ENCODE measurements around the gene YIPF5. TPM values are rescaled to one million over a fixed set of nuclear protein-coding genes. Genes with fewer than 3 reads are reported as not detected.
A peak's percentile ranks its signal among the peaks of the same experiment; 100 is the strongest.

YIPF5 gene
- total and polyA plus RNA-seq, 2 experiments from 2014 or later = 201 to 236 TPM

DNA sequence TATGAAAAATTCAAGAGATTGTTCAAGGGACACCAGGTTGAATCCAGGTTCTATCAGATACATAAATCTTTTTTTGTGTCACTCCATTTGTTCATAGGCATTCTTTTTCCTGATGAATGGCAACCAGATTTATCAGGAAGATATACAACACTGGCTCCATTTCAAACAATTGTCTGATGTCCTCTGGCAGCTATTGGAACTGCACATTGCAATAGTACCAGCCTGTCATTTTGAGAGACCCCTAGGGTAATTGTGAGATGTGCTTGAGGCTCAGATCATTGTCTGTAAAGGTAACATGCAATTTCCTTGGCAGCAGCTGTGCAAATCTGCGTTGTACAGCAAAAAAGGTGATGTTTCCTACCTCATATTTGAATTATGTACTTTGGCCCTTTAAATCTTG is 26.2 kb upstream of the YIPF5 start:
- Histone ChIP-seq H2AFZ (no peak overlapping the region), H3K27ac (no peak overlapping the region), H4K20me1 (ENCODE audit: insufficient read depth) (no peaks in the 10 kb centered on the region), H3K27me3 (replicated peaks; ENCODE audit: insufficient read depth) (no peaks in the 10 kb centered on the region), H3K36me3 (ENCODE audit: low read depth) (no peaks in the 10 kb centered on the region), H3K4me2 (ENCODE audit: unreplicated experiment) (no peak overlapping the region), H3K4me3 (no peak overlapping the region), H3K9me2 (ENCODE audit: insufficient read depth) (no peaks in the 10 kb centered on the region), H3K9me3 (ENCODE audit: low read depth) (no peaks in the 10 kb centered on the region), H3K9ac (no peak overlapping the region), H3K4me1 (ENCODE audit: insufficient read depth) (peaks cover 18% of the 10 kb centered on the region), H3F3A (ENCODE audit: insufficient read depth) (peaks cover 6% of the 10 kb centered on the region), H3K79me2 (ENCODE audit: insufficient read depth) (no peaks in the 10 kb centered on the region)
- 84 to 89% methylated on average over 1 of the region's 1 CpG for WGBS, 2 experiments (ENCODE audit: low coverage in 1 of 2, low lambda C conversion rate in 2 of 2, missing lambda C conversion rate in 2 of 2)
- in situ Hi-C loops (cut with MboI) = no loop called here
- no peak for TF ChIP-seq EZH2phosphoT487 (IDR thresholded peaks at IDR 0.05; ENCODE audit: insufficient read depth, low read depth)
- no peak for TF ChIP-seq EZH2 (IDR thresholded peaks at IDR 0.05; ENCODE audit: insufficient read depth, poor library complexity, severe bottlenecking)
- no peak for DNase-seq

DNA sequence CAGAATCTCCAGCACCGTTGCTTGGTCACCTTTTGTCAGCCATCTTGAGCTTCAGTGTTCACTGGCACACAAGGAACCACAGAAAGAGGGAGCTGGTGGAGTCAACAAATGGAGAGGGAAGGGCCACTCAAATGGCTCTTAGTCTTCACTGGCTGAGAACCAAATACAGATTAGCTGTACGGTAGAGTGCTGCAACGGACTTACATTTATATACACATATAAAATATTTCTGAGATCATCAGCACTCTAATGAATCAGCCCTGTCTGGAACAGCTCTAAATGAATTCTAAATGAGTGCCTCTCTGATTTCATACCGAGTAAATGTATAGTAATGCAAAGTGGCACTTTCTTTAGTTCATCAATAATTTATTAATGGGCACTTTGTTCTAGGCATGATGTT is 25.0 kb upstream of the YIPF5 start:
- no peak overlapping the region for H3K9ac ChIP-seq
- H3K27ac ChIP-seq = no peak overlapping the region
- H3K4me1 ChIP-seq (ENCODE audit: insufficient read depth) = peaks cover 29% of the 10 kb centered on the region
- no peaks in the 10 kb centered on the region for H3K27me3 ChIP-seq (replicated peaks; ENCODE audit: insufficient read depth)
- H4K20me1 ChIP-seq (ENCODE audit: insufficient read depth) = no peaks in the 10 kb centered on the region
- H3K36me3 ChIP-seq (ENCODE audit: low read depth) = no peaks in the 10 kb centered on the region
- no peaks in the 10 kb centered on the region for H3K79me2 ChIP-seq (ENCODE audit: insufficient read depth)
- H2AFZ ChIP-seq = peak overlapping the region; percentile 45
- no peak for DNase-seq
- no peak overlapping the region for H3K4me3 ChIP-seq
- no peaks in the 10 kb centered on the region for H3K9me3 ChIP-seq (ENCODE audit: low read depth)
- peaks cover 18% of the 10 kb centered on the region for H3F3A ChIP-seq (ENCODE audit: insufficient read depth)
- TF ChIP-seq EZH2 (IDR thresholded peaks at IDR 0.05; ENCODE audit: insufficient read depth, poor library complexity, severe bottlenecking) (no peak), EZH2phosphoT487 (IDR thresholded peaks at IDR 0.05; ENCODE audit: insufficient read depth, low read depth) (no peak)
- no peaks in the 10 kb centered on the region for H3K9me2 ChIP-seq (ENCODE audit: insufficient read depth)
- 55 to 65% methylated on average over 4 of the region's 4 CpGs for WGBS, 2 experiments (ENCODE audit: low coverage in 1 of 2, low lambda C conversion rate in 2 of 2, missing lambda C conversion rate in 2 of 2)
- in situ Hi-C loops (cut with MboI) = no loop called here
- H3K4me2 ChIP-seq (ENCODE audit: unreplicated experiment) = no peak overlapping the region

DNA sequence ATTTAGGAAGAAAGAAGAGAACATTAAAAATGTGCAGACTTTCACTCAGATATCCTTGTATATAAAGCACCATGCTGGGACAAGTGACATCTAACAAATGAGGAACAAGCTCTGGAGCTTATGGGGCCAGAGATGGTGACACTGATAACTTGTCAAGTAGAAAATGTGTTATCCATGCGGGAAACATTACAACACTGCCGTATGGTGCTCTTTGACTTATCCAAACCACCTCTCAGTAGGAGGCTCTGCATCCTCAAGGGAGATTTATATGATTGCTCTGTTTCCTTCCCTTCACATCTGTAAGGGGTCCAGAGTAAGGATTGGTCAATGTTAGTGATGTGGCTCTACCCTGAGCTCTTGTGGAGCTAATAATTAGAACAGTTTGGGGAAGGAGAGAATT is 23.7 kb upstream of the YIPF5 start:
- Histone ChIP-seq H3F3A (ENCODE audit: insufficient read depth) (peaks cover 30% of the 10 kb centered on the region), H3K27ac (no peak overlapping the region), H3K27me3 (replicated peaks; ENCODE audit: insufficient read depth) (no peaks in the 10 kb centered on the region), H3K9me2 (ENCODE audit: insufficient read depth) (no peaks in the 10 kb centered on the region), H3K9me3 (ENCODE audit: low read depth) (no peaks in the 10 kb centered on the region), H3K4me2 (ENCODE audit: unreplicated experiment) (no peak overlapping the region), H3K36me3 (ENCODE audit: low read depth) (no peaks in the 10 kb centered on the region), H3K4me1 (ENCODE audit: insufficient read depth) (peaks cover 42% of the 10 kb centered on the region), H4K20me1 (ENCODE audit: insufficient read depth) (no peaks in the 10 kb centered on the region), H3K79me2 (ENCODE audit: insufficient read depth) (no peaks in the 10 kb centered on the region), H3K9ac (no peak overlapping the region), H2AFZ (no peak overlapping the region), H3K4me3 (no peak overlapping the region)
- 87 to 90% methylated on average over 2 of the region's 2 CpGs for WGBS, 2 experiments (ENCODE audit: low coverage in 1 of 2, low lambda C conversion rate in 2 of 2, missing lambda C conversion rate in 2 of 2)
- no peak for DNase-seq
- in situ Hi-C loops (cut with MboI) = no loop called here
- no peak for TF ChIP-seq EZH2 (IDR thresholded peaks at IDR 0.05; ENCODE audit: insufficient read depth, poor library complexity, severe bottlenecking)
- TF ChIP-seq EZH2phosphoT487 (IDR thresholded peaks at IDR 0.05; ENCODE audit: insufficient read depth, low read depth) = no peak

DNA sequence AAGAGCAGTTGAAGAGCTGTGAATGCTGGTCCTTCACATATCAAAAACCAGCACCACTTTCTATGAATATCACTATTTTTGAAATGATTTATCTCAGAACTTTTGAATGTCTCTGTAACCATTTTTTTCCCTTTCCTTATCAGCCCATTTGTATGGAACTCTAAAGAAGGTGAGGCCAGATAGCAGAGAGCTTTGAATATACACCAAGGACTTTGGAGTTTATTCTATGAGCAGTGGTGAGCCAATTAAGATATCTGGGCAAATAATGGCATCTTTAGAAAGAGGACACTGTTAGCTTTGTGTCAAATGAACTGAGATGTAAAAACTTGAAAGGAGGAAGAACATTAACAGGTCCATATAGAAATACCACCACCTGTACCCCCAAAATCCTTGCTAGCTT is 22.2 kb upstream of the YIPF5 start:
- Histone ChIP-seq H3K4me1 (ENCODE audit: insufficient read depth) (peaks cover 45% of the 10 kb centered on the region), H3K9ac (no peak overlapping the region), H3K27ac (no peak overlapping the region), H2AFZ (no peak overlapping the region), H3K9me3 (ENCODE audit: low read depth) (no peaks in the 10 kb centered on the region), H3K4me3 (no peak overlapping the region), H3K79me2 (ENCODE audit: insufficient read depth) (no peaks in the 10 kb centered on the region), H3K27me3 (replicated peaks; ENCODE audit: insufficient read depth) (no peaks in the 10 kb centered on the region), H4K20me1 (ENCODE audit: insufficient read depth) (no peaks in the 10 kb centered on the region), H3K9me2 (ENCODE audit: insufficient read depth) (no peaks in the 10 kb centered on the region), H3K36me3 (ENCODE audit: low read depth) (no peaks in the 10 kb centered on the region), H3F3A (ENCODE audit: insufficient read depth) (peaks cover 43% of the 10 kb centered on the region), H3K4me2 (ENCODE audit: unreplicated experiment) (no peak overlapping the region)
- TF ChIP-seq EZH2phosphoT487 (IDR thresholded peaks at IDR 0.05; ENCODE audit: insufficient read depth, low read depth) (no peak), EZH2 (IDR thresholded peaks at IDR 0.05; ENCODE audit: insufficient read depth, poor library complexity, severe bottlenecking) (no peak)
- DNase-seq = no peak
- in situ Hi-C loops (cut with MboI) = no loop called here

DNA sequence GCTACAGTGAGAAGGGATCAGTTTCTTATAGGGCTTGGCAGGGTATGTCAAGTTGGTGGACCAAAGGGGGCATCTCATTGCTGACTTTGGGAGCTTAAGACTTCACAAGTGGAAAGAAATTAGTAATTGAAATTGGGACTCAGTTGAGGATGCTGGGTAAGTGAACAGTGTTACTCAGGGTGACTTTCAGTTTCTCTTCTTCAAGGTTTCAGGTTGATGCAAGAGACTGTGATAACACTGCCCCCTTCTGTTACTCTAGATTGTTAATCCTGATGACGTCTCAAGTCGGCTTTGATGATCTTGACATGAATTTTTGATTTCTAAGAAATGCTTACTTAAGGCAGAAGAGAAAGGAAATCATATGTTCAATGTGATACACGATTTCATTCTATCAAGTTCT is 21.5 kb upstream of the YIPF5 start:
- TF ChIP-seq EZH2 (IDR thresholded peaks at IDR 0.05; ENCODE audit: insufficient read depth, poor library complexity, severe bottlenecking) = no peak
- no peak for TF ChIP-seq EZH2phosphoT487 (IDR thresholded peaks at IDR 0.05; ENCODE audit: insufficient read depth, low read depth)
- no peaks in the 10 kb centered on the region for H3K36me3 ChIP-seq (ENCODE audit: low read depth)
- H3K9me3 ChIP-seq (ENCODE audit: low read depth) = no peaks in the 10 kb centered on the region
- in situ Hi-C loops (cut with MboI) = no loop called here
- H3K9me2 ChIP-seq (ENCODE audit: insufficient read depth) = no peaks in the 10 kb centered on the region
- peak overlapping the region; percentile 70 for H2AFZ ChIP-seq
- H3K9ac ChIP-seq = peak overlapping the region; percentile 34; the same call in 1 of the 2 replicates
- H3K79me2 ChIP-seq (ENCODE audit: insufficient read depth) = no peaks in the 10 kb centered on the region
- no peaks in the 10 kb centered on the region for H4K20me1 ChIP-seq (ENCODE audit: insufficient read depth)
- no peaks in the 10 kb centered on the region for H3K27me3 ChIP-seq (replicated peaks; ENCODE audit: insufficient read depth)
- peak overlapping the region; percentile 77 for H3K4me2 ChIP-seq (ENCODE audit: unreplicated experiment)
- H3F3A ChIP-seq (ENCODE audit: insufficient read depth) = peaks cover 50% of the 10 kb centered on the region
- WGBS, 2 experiments (ENCODE audit: low coverage in 1 of 2, low lambda C conversion rate in 2 of 2, missing lambda C conversion rate in 2 of 2) = 5 to 12% methylated on average over 3 of the region's 3 CpGs
- H3K4me3 ChIP-seq = peak overlapping the region; percentile 54
- peak overlapping the region; percentile 77; the same call in 1 of the 2 replicates for H3K27ac ChIP-seq
- H3K4me1 ChIP-seq (ENCODE audit: insufficient read depth) = peaks cover 52% of the 10 kb centered on the region
- DNase-seq = peak; percentile 86

All from GM23248 (cell line).